ENCODE measurements around the gene UGT3A1. TPM values are rescaled to one million over a fixed set of nuclear protein-coding genes. Genes with fewer than 3 reads are reported as not detected.

Gene UGT3A1
- total and polyA plus RNA-seq, 2 of the 13 experiments (the other 11 are each of a cell fraction or from before 2014, with no cell fraction given), result not detected

- Histone ChIP-seq H3K79me2 (ENCODE audit: insufficient read depth, low read length) (no peaks in the 10 kb centered on the region), H3K36me3 (replicated peaks in 1 of 2; ENCODE audit: control insufficient read depth in 1 of 2, insufficient read depth in 2 of 2, low read length in 2 of 2) (no peaks in the 10 kb centered on the region), H3K4me1 (ENCODE audit: insufficient read depth, low read length) (no peaks in the 10 kb centered on the region), H2AFZ (ENCODE audit: low read length) (no peak overlapping the region), H3K4me2 (ENCODE audit: low read depth, low read length) (no peak overlapping the region), H3K27ac (ENCODE audit: extremely low read length, insufficient read depth, low read length) (no peak overlapping the region), H3K9me3 (ENCODE audit: low read length) (no peaks in the 10 kb centered on the region), H3K4me3 (replicated peaks in 1 of 3; ENCODE audit: insufficient read depth in 1 of 3, low read depth in 2 of 3, low read length in 3 of 3) (no peak overlapping the region), H4K20me1 (ENCODE audit: insufficient read depth, low read length) (no peaks in the 10 kb centered on the region), H3K27me3 (ENCODE audit: control insufficient read depth in 1 of 2, insufficient read depth in 2 of 2, low read length in 2 of 2) (no peaks in the 10 kb centered on the region; a peak in 1 of 5 replicates), H3K9ac (ENCODE audit: insufficient read depth, low read depth, low read length) (no peak overlapping the region)
- no TSS peak for BruUV-seq (replicated peaks)
- ChIA-PET POLR2A (interaction anchor here (1.1 kb wide), 1 partner anchor 274 kb away, joined by 3 read pairs; no protein-coding TSS in a partner anchor), CTCF (ENCODE audit: low intra/inter-chr PET ratio, low total read pairs) (interaction anchor here (1.9 to 3.3 kb wide), 2 partner anchors 147 to 307 kb away, joined by 10 to 38 read pairs; partner anchors contain the start of gene SPEF2)
- FAIRE-seq (peak; percentile 58), ATAC-seq (peak; percentile 95), DNase-seq (ENCODE audit: low spot score) (no peak)
- in situ Hi-C loops (cut with HindIII; ENCODE audit: extremely low pct_ligation_motif_present, low pct_unique_long_range_greater_than_20kb) (loop anchor here (5.0 to 10.0 kb wide), 2 partner anchors 150 to 273 kb away; no protein-coding TSS in a partner anchor), intact Hi-C loops (cut with micrococcal nuclease; ENCODE audit: unreplicated experiment) (loop anchor here (5.0 kb wide), 2 partner anchors 698 to 838 kb away; no protein-coding TSS in a partner anchor)
- WGBS (ENCODE audit: low lambda C conversion rate), result 24% methylated on average over 8 of the region's 21 CpGs
- TF ChIP-seq HCFC1 (IDR thresholded peaks at IDR 0.05; ENCODE audit: low read depth, low read length) (no peak), MYPOP (CRISPR knock-in tag; IDR thresholded peaks at IDR 0.05) (peak; percentile 57; the same call in 1 of the 2 replicates), ZNF512B (CRISPR knock-in tag; IDR thresholded peaks at IDR 0.05; ENCODE audit: borderline replicate concordance) (no peak), ZNF136 (CRISPR knock-in tag; IDR thresholded peaks at IDR 0.05; ENCODE audit: low read depth) (no peak), DZIP1 (CRISPR knock-in tag; IDR thresholded peaks at IDR 0.05) (no peak), PAWR (CRISPR knock-in tag; IDR thresholded peaks at IDR 0.05; ENCODE audit: borderline replicate concordance) (no peak), ZNF678 (CRISPR knock-in tag; IDR thresholded peaks at IDR 0.05) (no peak), SOX5 (CRISPR knock-in tag; IDR thresholded peaks at IDR 0.05; ENCODE audit: borderline replicate concordance) (no peak)
- TF ChIP-seq, protein P1, sequence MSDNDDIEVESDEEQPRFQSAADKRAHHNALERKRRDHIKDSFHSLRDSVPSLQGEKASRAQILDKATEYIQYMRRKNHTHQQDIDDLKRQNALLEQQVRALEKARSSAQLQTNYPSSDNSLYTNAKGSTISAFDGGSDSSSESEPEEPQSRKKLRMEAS (IDR thresholded peaks at IDR 0.05), result 0 out of 2 replicates have a peak, but pooled peaks have one; percentile 43
- TF ChIP-seq, protein P2, sequence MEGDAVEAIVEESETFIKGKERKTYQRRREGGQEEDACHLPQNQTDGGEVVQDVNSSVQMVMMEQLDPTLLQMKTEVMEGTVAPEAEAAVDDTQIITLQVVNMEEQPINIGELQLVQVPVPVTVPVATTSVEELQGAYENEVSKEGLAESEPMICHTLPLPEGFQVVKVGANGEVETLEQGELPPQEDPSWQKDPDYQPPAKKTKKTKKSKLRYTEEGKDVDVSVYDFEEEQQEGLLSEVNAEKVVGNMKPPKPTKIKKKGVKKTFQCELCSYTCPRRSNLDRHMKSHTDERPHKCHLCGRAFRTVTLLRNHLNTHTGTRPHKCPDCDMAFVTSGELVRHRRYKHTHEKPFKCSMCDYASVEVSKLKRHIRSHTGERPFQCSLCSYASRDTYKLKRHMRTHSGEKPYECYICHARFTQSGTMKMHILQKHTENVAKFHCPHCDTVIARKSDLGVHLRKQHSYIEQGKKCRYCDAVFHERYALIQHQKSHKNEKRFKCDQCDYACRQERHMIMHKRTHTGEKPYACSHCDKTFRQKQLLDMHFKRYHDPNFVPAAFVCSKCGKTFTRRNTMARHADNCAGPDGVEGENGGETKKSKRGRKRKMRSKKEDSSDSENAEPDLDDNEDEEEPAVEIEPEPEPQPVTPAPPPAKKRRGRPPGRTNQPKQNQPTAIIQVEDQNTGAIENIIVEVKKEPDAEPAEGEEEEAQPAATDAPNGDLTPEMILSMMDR (CRISPR knock-in tag; IDR thresholded peaks at IDR 0.05), result peak; percentile 87
These were observed 66.1 kb downstream of the UGT3A1 start for GRCh38 chr5:35924950-35925722.
